Kidney glomerular epithelial cell (primary cell): ENCODE measurements around the gene CAPN10.

ENCODE experiments used
- DNase-seq: peaks from one replicate; lab custom pipeline; 2025; lab: John Stamatoyannopoulos, UW

CAPN10 gene

GRCh38 chr2:240624011-240624949 lies 37.7 kb downstream of the CAPN10 start:
- DNase-seq = no peak

DNA sequence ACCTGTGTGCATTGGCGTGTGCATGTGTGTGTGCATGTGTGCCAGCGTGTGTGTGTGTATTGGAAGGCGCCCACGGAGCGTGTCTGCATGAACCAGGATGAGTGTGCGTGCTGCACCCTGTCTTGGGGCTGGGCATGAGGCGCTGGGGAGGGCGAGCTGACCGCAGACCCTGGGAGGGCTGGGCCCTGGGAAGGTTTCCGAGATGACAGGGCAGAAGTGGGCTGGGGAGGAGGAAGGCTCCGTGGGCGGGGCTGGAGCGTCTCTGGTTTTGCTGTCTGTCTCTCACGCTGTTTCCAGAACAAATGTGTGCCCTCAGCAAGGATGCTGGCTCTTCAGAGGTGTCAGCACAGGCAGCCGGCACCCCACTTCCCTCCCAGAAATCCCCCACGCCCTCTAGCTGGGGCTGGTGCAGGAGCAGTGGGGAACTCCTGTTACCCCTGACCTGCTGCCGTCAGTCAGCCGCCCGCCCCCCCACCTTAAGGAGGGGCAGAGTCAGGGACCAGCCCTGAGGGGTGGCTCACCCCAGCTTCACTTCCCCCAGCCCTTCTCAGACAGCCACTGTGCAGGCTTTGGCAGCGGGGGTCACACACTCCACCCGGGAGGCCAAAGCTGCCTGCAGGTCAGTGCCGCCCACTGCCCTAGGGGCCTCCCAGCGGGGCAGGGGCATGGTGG lies 38.6 kb downstream of the CAPN10 start, which contains the start of gene GPR35:
Gene GPR35 (plus strand): TSS at position 531 of the 672 bp plus-strand sequence. CDS start 4,473 bp downstream, outside the sequence.
- no peak for DNase-seq

GRCh38 chr2:240626531-240627300 lies 40.2 kb downstream of the CAPN10 start:
- DNase-seq = no peak

DNA sequence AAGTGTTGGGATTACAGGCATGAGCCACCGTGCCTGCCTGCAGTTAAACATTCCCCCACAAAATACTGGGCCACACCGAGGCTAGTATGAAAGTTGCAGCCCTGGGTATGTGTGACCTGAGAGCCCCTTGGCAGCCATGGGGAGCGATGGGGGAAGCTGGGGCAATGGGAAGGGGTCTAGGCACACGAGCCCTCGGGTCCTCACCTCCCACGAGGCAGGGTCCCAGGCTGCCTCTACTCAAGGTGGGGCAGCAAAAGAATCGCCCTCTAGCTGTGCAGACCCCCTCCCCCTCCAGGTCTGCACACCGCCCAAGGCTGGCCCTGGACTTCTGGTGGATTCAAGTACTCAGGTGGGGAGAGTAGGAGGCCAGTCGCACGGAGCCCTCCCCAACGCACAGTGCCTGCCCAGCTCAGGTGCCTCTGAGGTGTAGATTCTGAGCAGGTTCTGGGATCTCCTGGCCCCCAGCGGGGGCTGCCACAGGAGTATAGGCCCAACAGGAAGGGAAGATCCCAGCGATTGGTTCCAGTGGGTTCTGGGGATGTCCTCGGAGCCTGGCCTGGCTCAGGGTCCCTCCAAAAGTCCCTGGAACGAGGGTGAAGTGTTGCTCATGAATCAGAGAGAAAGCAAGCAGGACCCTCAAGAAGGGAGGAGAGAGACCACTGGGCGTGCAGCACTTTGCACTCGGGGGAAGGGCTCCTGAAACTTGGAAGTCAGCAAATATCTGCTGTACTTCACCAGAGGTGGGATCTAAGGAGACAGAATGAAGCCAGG lies 41.4 kb downstream of the CAPN10 start:
- no peak for DNase-seq

- DNase-seq = no peak
Observed at GRCh38 chr2:240628507-240628807, 41.9 kb downstream of the CAPN10 start.

- DNase-seq = no peak
Observed at GRCh38 chr2:240628808-240629618, 42.5 kb downstream of the CAPN10 start.

DNA sequence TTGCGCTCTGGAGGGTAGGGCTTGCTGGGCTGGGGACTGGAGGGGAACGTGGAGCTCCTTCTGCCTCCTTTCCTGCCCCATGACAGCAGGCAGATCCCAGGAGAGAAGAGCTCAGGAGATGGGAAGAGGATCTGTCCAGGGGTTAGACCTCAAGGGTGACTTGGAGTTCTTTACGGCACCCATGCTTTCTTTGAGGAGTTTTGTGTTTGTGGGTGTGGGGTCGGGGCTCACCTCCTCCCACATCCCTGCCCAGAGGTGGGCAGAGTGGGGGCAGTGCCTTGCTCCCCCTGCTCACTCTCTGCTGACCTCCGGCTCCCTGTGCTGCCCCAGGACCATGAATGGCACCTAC lies 43.1 kb downstream of the CAPN10 start:
- no peak for DNase-seq

- no peak for DNase-seq
Observed at GRCh38 chr2:240629968-240630770, 43.6 kb downstream of the CAPN10 start.

DNA sequence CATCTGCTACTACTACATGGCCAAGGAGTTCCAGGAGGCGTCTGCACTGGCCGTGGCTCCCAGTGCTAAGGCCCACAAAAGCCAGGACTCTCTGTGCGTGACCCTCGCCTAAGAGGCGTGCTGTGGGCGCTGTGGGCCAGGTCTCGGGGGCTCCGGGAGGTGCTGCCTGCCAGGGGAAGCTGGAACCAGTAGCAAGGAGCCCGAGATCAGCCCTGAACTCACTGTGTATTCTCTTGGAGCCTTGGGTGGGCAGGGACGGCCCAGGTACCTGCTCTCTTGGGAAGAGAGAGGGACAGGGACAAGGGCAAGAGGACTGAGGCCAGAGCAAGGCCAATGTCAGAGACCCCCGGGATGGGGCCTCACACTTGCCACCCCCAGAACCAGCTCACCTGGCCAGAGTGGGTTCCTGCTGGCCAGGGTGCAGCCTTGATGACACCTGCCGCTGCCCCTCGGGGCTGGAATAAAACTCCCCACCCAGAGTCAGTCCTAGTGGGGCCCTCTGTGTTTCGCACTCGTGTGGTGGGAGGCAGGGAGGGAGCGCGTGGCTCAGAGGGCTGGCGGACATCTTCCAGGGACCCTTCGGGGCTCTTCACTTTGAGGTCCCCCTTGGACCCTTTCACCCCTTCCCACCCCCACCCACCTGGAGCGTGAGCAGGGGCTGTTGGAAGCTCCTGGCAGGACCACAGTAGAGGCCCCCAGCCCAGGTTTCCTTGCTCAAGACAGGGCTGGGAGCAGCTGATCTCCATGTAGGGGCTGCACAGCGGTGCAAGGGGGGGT lies 44.4 kb downstream of the CAPN10 start:
- no peak for DNase-seq

GRCh38 chr2:240631548-240632305 lies 45.2 kb downstream of the CAPN10 start:
- DNase-seq = no peak

DNA sequence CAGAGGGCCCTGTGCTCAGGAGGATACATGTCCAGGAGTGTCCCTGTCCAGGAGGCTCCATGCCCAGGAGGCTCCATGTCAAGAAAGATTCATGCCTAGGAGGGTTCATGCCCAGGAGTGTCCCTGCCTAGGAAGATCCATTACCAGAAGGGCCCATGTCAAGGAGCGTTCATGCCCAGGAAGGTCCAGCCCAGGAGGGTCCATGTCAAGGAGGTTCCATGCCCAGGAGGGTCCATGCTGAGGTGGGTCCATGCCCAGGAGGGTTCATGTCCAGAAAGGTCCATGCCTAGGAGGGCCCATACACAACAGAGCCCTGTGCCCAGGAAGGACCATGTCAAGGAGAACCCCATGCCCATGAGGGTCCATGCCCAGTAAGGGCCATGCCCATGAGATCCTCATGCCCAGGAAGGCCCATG lies 45.8 kb downstream of the CAPN10 start:
- no peak for DNase-seq

DNA sequence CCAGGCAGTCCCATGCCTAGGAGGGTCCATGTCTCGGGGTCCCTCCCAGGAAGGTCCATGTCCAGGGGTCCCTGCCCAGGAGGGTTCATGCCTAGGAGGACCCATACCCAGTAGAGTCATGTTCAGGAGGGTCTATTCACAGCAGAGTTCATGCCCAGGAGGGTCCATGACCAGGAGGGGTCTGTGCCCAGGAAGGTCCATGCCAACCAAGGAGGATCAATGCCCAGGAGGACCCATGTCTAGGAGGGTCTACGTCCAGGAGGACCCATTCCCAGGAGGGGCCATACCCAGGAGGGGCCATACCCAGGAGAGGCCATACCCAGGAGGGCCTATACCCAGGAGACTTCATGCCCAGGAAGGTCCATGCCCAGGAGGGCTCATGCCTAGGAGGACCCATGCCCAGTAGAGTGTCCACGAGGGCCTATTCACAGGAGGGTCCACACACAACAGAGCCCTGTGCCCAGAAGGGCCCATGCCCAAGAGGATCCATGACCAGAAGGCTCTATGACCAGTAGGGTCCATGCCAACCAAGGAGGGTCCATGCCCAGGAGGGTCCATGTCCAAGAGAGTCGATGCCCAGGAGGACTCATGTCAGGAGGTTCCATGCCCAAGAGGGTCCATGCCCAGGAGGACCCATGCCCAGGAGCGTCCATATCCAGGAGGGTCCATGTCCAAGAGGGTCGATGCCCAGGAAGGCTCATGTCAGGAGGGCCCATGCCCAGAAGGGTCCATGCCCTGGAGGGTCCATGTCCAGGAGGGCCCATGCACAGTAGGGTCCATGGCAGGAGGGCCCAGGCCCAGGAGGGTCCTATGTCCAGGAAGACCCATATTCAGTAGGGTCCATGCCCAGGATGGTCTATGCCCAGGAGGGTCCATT lies 48.8 kb downstream of the CAPN10 start:
- DNase-seq = no peak

GRCh38 chr2:240635998-240636547 lies 49.5 kb downstream of the CAPN10 start:
- no peak for DNase-seq

DNA sequence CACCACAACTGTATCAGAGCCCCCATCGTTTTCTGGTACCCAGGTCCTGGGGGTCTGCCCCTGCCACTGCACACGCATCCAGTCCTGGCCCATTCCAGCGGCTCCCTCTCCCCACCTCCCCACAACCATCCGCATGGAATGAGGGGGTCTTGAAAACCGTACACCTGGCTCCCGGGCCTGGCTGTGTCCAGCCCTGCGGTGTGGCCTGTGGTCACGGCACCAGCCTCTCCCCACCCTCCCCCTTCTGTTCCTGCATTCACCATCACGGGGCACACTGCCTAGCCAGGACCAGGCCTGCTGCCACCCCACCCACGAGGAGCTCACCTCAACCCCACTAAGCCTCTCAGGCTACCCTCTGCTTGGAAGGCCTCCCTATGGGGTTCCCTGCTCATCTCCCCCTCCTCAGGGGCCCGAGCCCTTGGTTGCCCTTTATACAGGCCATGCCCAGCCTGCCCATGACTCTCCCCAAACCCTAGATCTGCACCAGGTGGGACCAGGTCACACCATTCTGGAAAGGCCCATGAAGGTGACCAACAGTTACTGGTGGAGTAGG lies 50.1 kb downstream of the CAPN10 start:
- DNase-seq = no peak

DNA sequence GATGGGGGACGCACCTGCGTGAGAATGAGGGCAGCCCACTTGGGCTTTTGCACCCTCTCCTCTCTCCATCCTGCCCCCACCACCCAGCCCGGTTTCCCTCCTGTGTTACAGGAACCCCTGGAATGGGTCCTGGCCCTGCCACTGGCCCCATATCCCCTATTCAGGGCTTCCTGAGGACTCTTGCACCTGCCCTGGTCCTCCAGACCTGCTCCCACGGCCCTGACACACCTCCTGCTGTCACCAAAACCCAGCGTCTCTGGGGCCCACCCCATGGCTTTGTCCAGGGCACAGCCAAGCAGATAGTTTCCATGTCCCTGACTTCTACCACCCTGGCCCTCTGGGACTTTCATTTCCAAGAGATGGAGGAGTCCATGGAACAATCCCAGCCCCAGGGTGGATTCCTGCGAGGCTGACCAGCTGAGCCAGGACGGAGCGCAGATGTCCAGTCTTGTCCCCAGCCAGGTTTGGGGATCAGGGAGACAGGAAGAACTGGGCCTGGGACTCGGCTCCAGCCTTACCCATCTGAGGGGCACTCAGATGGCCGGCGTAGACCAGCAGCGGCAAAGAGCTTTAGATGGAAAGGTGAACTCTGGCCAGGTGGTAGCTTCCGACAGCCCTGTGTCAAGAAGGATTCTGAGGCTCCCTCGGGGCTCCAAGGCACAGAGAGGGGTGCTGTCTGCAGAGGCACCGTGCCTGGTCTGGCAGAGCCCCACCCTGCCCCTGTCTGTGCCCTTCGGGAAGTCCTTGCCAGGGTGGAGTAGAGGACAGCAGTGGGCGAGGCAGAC lies 50.8 kb downstream of the CAPN10 start:
- DNase-seq = no peak

GRCh38 chr2:240637901-240638345 lies 51.4 kb downstream of the CAPN10 start:
- DNase-seq = no peak
